CD4-positive, alpha-beta T cell treated with Interleukin-10 for 1 hour (primary cell): ENCODE measurements around the gene GOLGA6B.
"Not testable (repeated sequence)": the region's sequence is repeated elsewhere in the genome, so short reads cannot be mapped to it uniquely, and the experiment has no call there.

Experiments
- DNase-seq: peaks from one replicate; pipeline ENCODE4 v3.0.0-alpha.2; 2020

GOLGA6B gene, protein sequence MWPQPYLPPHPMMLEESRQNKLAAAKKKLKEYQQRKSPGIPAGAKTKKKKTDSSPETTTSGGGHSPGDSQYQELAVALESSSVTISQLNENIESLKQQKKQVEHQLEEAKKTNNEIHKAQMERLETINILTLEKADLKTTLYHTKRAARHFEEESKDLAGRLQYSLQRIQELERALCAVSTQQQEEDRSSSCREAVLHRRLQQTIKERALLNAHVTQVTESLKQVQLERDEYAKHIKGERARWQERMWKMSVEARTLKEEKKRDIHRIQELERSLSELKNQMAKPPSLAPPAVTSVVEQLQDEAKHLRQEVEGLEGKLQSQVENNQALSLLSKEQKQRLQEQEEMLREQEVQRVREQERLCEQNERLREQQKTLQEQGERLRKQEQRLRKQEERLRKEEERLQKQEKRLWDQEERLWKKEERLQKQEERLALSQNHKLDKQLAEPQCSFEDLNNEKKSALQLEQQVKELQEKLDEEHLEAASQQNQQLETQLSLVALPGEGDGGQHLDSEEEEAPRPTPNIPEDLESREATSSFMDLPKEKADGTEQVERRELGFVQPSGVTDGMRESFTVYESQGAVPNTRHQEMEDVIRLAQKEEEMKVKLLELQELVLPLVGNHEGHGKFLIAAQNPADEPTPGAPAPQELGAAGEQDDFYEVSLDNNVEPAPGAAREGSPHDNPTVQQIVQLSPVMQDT

DNA sequence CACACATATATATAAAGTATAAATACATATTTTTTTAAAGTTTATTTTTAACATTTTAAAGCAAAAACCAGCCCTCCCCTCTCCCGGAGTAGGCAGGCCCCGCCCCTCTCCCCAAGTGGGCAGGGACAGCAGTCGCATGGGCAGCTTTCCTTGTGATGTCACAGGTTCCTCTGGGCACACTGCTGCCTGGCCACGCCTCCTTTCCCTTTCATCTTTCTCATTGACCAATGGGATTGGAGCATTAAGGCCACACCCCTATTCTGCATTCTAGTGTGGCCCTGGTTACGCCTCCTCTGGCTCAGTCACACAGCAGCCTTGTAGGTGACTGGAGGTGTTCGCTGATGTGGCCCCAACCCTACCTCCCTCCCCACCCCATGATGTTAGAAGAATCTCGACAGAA is at the start of gene GOLGA6B:
GOLGA6B (plus strand) TSS at position 301 of the 400 bp plus-strand sequence; CDS start at position 342, 41 bp downstream.
- not testable (repeated sequence) for DNase-seq

DNA sequence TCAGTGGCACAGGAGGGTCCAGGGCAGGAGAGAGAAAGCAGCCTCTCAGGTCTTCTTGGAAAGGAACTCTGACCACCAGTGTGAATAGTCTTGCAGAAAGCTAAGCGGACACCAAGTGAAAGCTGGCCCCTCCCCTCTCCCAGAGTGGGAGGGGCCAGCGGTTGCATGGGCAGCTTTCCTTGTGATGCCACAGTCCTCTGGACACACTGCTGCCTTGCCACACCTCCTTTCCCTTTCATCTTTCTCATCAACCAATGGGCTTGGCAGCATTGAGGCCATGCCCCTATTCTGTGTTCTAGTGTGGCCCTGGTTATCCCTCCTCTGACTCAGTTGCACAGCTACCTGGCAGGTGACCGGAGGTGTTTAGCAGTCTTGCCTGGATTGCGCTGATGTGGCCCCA is 49.7 kb upstream of the GOLGA6B start:
- DNase-seq = no peak

DNA sequence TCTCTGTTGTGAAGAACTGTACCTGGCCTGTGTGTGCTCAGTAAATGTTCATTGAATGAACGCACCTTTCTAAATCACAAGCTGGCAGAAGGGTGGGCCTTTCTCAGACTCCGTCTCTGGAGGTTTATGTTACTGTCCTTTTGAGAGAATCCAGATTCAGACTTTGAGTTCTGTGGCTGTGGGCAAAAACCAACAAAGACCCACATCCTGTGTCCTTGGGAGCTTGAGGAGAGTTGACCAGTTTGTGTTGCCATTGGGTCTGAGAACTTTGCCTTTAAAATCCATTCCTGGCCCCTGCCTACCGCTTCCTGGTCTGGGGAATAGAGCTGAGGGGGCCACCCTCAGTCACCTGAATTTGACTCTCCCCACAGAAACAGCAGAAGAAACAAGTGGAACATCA is 46.4 kb upstream of the GOLGA6B start:
- not testable (repeated sequence) for DNase-seq

DNA sequence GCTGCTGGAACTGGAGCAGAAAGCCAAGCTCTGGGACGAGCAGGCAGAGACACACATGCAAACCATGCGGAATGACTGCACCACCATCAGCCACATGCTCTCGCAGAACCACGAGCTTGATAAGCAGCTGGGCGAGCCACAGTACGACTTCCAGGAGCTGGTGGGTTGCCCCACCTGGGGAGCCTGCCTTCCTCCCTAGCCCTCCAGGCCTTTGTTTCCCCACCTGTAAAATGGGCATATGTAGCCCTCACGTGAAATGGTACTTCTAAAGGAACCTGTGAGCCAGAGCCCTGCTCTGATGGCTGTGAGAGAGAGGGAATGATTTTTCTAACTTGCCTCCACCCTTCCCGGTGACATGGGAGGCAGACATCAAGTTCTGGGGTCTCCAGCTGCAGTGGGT is 44.6 kb upstream of the GOLGA6B start:
- DNase-seq = no peak

DNA sequence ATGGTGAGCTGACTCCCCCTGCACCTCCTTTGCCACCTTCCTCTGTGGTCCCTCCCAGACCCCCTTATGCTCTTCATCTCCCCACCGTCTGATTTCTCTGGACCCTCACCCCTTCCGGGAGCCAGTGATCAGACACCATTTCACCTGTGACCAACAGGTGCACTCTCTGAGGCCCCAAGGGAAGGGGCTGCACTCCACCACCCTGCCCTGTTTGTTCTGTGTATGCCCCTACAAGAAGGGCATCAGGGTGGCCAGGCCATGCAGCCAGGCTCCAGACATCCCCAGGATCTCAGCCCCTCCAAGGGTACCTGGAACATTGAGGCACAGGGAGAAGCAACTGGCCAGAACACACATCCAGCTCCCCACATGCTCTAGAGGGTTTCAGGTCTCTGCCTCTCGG is 42.2 kb upstream of the GOLGA6B start:
- not testable (repeated sequence) for DNase-seq

DNA sequence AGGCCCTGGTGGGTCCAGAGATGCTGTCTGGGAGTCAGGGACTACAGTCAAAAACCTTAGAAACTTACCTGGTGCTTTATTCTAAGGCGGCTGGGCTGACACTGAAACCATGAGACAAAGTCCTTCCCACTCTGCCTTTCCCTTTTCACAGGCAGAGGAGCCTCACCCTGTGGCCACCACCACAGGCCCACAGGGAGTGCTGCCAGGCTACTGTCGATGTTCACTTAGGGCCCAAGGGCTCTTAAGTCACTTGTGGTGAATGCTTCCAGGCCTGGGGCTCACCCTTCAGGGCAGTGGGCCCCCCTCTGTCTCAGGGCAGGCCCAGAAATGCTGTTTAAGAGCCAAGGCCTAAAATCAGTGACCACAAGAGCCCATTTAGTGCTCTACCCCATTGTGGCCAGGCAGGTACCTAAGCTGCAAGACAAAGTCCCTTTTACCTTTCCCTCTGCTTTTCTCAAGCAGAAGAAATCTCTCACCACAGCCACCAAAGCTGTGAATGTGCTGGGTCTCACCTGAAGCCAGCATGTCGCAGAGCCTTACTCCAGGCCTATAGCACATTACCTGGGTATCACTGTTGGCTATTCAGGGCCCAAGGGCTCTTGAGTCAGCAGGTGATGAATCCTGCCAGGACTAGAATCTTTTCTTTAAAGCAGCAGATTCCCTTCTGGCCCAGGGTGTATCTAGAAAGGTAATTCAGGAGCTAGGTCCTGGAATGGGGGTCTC is 39.5 kb upstream of the GOLGA6B start:
- DNase-seq = no peak

DNA sequence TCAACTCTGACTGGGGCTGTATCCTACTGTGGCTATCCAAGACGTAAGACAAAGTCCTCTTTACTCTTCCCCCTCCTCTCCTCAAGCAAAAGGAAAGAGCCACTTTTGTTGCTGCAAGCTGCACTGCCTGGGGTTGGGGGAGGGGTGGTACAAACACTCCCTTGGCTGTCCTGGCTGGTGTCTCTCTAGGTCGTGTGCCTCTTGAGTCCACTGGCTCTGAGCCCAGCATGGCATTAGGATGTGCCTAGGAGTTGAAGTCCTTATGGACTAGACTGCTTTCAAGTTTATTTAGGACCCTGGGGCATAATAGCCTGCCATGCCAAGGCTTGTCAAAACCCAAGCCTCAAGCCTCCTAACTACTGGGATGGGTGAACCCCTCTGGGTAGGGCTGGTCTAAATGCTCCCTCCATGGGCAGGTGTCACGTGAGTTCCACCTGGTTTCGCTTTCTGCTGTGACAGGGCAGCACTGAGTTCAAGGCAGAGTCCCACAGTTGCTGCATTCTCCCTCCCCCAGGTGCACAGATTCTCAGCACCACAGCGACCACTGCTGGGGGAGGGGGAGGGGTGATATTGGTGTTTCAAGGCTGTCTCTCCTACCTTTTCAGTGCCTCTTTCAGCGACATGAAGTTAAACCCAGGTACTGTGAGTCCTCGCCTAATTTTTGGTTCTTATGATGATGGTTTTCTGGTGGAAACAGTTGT is 38.8 kb upstream of the GOLGA6B start:
- peak; percentile 6 for DNase-seq

DNA sequence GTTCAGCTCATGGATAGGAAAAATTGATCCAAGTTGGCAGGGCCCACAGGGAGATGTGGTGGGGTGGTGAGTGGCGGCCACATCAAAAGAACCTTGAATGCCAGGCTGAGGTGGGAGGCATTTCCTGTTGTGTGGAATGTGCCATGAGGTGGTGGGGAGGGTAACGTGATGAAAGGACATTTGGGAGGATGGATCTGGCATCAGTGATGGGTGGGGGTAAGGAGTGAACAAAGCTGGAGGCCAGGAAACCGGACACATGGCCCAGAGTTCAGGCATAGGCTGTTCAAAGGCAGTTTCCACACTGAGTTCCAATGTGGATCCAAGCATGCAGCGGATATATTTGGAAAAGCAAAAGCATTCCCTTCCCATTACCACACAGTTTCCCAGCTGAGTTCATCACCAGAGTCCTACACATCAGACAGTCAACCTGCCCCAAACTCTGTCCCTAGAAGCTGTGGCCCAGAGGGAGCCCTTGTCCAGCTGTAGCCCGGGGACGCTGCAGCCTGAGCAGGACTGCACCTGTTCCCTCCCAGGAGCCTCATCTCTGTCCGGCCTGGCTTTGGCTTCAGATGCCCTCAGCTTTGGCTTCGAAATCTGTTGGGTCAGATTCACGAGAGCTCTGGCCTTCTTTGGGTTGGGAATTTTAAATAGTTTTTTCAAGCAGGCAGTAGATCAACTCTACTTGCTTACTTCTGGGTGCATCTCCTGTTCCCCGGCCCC is 37.8 kb upstream of the GOLGA6B start:
- no peak for DNase-seq

DNA sequence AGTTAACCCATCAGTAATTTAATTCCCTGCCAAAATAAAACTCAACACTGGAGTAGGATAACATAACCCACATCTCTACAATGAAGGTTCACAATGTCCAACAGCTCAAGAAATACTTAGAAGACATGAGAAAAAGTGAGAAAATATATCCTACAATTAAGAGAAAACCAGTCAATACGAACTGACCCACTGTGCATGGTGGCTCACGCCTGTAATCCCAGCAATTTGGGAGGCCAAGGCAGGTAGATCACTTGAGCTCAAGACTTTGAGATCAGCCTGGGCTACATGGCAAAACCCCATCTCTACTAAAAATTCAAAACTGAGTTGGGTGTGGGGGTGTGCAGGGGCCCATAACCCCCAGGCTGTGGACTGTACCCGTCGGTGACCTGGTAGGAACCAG is 30.6 kb upstream of the GOLGA6B start:
- DNase-seq = not testable (repeated sequence)

DNA sequence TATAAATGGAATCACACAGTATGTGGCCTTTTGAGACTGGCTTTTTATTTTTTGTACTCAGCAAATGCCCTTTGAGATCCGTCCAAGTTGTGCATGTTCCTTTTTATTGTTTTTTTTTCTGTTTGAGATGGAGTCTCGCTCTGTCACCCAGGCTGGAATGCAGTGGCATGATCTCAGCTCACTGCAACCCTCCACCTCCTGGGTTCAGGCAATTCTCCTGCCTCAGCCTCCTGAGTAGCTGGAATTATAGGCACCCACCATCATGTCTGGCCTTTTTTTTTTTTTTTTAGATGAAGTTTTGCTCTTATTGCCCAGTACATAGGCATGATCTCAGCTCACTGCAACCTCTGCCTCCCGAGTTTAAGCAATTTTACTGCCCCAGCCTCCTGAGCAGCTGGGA is 28.3 kb upstream of the GOLGA6B start:
- not testable (repeated sequence) for DNase-seq

DNA sequence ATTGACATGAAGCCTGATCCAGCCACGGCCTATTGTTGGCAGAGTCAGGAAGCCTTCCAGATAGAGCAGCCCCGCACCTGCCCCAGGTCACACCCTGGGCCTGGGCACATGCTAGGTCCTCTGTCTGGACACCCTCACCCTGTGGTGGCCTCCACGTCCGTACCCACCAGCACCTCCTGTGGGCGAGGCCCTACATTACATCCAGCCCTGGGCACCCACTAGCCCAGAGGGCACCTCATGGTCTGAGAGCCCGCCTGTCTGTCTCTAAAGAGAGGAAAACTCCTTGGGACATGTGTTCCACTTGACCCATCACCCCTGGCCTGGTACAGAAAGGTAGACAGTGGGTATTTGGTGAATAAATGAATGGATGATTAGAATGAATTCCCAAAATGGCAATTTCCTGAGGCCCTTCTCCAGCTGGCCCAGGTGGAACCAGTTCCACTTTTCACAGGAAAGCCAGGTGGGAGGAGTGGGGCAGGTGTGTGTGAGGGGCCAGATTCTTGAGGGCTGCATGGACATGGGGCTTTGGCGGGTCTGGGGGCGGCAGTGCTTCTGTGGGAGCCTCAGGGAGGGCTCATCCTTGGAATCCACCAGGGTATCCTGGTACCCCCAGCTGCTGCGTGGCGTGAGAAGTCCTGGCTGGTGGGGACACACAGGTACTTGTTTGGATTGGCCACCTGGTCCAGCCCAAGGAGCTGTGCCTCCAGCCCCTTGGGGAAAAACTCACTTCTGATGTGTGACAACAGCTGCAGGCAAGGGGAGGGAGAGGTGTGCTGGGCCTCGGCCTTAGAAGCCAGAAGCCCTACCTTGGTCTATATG is 26.0 kb upstream of the GOLGA6B start:
- peak; percentile 2 for DNase-seq

DNA sequence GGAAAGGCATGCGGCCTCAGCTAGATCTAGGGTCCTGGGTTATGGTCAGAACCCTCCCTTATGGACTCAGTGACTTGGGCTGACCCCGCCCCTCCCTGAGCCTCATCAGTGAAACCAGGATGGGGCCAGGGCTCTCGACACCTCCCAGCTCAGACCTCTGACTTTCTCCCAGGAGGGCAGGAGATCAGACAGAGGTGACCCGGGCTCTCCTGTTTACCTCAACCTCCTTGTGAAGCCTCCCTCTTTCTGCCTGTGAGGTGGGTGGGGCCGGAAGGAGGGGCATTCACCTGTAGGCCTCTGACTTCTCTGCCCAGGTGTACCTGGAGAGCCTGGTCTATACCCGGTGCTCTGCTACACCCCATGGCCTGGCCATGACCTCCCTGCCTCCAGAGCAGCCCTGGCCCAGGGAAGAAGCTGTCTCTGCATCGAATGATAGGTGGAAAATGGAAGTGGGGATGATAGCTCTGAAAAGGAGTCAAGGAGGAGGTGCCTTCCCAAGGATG is 25.4 kb upstream of the GOLGA6B start:
- not testable (repeated sequence) for DNase-seq

DNA sequence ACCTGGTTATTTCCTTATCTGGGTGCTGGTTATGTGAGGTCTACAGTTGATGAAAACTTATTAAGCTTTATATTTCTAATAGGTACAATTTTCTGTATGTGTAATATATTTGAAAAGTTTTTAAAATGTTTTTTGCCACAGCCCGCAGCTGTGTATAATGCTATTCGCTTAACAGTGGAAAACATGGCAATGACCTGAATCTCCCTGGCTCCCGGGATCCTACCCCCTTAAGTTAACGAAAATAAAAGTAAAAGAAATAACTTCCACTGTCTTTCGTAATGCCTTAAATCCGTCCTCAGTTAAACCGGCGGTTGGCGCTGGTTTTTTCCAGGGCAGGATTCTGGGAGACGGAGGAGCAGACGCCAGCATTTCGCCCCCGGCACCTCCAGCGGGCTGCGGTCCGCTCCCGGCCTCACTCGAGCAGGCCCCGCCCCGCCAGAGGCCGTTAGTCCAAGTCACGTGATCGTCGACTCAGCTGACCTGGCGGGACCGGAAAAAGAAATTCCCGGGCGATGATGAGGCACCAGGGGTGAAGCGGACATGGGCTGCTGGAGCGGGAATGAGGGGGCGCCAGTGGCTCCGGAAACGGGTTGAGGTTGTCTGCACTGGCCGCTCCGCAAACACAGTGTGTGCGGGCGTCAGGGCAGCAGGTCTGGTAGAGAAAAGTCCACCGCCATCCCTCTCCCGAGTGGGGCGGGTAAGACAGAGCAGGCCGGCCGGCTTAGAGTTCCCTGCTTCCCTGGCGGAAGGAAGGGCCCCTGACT is 17.8 kb upstream of the GOLGA6B start:
- peak; percentile 61 for DNase-seq

DNA sequence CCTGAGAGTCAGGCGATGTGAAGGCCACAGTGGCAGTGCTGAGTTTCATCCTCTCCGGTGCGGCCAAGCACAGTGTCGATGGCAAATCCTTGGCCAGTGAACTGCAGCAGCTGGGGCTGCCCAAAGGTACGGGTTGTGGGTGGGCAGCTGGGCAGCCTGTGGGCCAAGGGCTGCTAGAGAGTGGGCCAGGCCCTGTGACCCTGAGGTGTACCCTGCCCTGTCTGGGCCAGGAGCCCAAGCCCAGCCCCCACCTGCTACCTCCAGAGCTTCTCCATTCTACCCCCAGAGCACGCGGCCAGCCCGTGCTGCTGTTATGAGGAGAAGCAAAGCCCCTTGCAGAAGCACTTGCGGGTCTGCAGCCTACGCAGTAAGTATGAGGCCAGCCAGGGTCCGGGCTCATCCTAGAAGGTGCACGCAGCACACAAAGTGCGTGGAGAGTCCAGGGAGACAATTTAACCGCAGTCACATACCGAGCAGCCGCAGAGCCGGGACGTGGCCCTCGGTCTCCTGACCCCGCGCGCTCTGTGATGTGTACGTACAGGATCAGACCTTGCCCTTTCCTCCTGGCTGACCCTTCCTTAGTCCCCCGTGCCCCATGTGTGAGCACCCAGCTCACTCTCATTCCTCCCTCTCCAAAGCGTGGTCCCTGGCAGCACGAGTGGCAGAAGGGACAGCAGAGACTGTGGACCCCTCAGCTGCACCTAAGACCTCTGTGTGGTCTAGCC is 14.6 kb upstream of the GOLGA6B start:
- not testable (repeated sequence) for DNase-seq

DNA sequence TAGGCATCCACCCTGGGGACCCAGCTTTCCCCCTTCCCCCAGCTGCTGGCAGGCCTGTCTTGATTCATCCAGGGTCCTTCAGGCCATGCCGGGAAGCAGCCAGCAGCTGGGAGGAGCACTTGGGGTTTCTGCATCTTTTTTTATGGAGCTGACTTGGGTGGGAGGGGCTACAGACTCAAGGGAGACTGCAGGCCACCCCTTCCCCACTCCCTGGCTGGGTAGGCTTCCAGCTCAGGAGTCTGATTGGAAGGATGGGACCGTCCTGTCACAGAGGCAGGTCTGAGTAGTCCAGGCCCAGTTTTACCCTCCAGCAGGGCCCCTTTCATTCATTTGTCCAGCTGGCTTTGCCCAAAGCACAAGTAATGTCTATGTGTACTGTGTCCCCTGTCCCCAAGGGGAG is 12.2 kb upstream of the GOLGA6B start:
- not testable (repeated sequence) for DNase-seq

DNA sequence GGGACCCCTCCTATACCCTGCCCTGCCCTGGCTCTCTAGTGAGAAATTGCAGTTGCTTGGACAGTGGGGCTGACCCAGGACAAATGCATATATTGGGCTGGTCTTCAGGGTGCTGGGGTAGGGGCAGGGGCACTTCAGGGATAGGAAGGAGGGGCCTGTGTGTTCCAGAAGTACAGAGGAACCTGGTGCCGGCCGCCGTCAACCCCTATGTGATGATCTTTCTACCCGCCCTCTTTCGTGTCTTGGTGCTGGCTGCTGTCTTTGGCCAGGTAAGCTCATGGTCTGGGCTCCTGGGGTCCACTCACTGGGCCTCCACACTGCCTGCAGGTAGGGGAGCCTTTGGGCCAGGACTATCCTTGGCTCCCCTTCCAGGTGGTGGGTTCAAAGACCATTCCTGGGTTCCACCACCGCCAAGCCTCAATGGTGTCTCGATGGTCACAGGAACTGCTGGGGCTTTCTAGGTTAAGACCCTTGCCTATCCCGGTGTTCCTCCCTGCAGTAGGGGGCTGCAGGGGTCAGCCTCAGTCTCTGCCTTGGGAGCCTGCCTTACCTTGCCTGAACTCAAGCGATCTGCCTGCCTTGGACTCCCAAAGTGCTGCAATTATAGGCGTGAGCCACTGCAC is 5.8 kb upstream of the GOLGA6B start:
- DNase-seq = not testable (repeated sequence)

DNA sequence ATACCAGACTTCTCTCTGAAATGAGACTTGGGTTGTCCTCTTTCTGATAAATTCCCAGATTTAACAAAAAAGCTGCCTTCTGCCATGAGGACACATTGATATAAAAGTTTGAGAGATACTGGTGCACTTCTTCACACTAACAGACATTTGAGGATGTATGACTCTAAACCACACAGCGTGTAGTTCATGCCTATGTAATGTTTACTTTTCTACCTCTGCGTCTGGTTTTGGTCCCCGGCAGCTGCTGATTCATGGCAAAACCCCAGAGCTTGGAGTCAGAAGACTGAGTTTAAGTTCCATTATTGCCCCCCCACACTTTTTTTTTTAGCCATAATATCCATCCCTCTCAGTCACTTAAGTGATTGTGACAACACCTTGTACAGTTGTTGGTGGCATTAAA is 1.5 kb downstream of the GOLGA6B start:
- DNase-seq = not testable (repeated sequence)

DNA sequence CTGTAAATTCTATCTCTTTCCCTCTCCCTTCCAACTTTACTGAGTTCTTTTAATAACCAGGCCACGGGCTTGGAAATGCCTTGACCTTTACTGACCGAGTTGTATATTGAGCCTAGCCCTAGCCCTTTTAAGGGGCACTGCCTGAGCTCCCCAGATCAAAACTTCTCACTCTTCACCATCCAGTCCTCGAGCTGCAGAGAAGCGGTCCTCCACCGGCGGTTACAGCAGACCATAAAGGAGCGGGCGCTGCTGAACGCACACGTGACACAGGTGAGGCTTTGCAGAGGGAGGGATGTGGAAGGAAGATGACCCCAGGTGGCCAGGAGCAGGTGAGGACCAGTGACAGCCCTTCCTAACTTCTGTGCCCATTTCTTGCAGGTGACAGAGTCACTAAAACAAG is 6.6 kb downstream of the GOLGA6B start:
- not testable (repeated sequence) for DNase-seq

DNA sequence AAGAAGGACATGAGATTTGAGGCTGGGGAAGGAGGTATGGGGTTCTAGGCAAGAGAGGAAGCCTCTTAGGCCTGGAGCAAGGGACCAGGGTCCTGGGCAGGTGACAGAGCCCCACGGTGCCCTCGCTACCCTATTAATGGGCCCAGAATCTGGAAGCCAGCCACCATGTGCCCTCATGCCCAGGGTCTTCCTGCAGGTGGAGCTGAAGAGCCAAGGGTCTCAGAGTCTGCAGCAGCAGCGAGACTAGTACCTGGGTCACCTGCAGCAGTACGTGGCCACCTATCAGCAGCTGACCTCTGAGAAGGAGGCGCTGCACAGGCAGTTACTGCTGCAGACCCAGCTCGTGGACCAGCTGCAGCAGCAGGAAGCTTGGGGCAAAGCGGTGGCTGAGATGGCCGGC is 9.4 kb downstream of the GOLGA6B start:
- DNase-seq = not testable (repeated sequence)
